M059J (cell line): Measurements from ENCODE around the gene C3orf20. TPM values are rescaled to one million over a fixed set of nuclear protein-coding genes. Genes with fewer than 3 reads are reported as not detected.

Experiments
- DNase-seq: peaks from one replicate; pipeline ENCODE4 v3.0.0-alpha.2; 2012; ENCODE audit warnings: low read depth
- total RNA-seq: library from RNA; depleted of rRNA; stranded (reverse); fragments of >200 nt; shearing (Covaris generic); gene quantifications from 2 replicates; pipeline ENCODE4 v1.2.3, GENCODE V29; 2014; rRNA removed

C3orf20 gene
- not detected in 2 replicates for total RNA-seq

DNA sequence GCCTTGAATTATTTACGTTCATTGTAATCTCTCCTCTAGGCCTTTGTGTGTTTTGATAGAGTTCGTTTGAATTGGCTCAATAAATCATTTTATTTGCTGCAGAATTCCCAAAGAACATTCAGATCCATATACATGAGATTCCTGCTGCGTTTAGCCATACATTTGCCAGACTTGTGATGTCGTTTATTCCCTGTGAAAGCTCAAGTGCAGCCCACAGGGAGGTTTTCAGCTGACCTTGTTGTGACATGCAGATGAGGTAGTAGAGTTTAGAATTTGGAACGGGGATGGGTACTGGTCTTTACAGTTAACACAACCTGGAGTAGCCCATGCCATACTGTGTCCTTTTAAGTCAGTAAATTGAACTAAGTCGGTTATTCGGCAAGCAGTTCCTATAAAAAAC, at the start of gene C3orf20:
Gene C3orf20, plus strand, starts transcription at position 301 of the 400 bp plus-strand sequence. CDS start 7,573 bp downstream, outside the sequence.
- DNase-seq, result no peak

GRCh38 chr3:14625443-14625842, 49.5 kb upstream of the C3orf20 start:
- no peak for DNase-seq

DNA sequence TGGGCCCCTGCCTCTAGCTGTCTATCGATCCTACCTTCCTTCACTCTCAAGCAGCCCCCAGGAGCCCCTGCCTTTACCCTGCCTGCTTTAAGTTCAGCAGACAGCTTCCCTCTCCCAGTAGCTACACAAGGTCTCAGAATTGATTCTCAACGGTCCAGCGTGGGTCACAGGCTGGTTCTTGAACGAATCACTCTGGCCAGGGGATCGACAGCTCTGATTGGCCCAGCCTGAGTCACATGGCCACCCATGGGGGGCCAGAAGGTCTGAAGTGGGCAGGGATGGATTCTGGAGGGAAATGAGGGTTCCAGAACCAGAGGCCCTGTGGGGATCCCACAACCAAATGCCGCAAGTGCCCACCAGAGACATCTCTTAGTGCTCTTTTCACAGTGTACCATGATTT, 47.1 kb upstream of the C3orf20 start:
- DNase-seq, result no peak

GRCh38 chr3:14628406-14628805, 46.5 kb upstream of the C3orf20 start:
- no peak for DNase-seq

DNA sequence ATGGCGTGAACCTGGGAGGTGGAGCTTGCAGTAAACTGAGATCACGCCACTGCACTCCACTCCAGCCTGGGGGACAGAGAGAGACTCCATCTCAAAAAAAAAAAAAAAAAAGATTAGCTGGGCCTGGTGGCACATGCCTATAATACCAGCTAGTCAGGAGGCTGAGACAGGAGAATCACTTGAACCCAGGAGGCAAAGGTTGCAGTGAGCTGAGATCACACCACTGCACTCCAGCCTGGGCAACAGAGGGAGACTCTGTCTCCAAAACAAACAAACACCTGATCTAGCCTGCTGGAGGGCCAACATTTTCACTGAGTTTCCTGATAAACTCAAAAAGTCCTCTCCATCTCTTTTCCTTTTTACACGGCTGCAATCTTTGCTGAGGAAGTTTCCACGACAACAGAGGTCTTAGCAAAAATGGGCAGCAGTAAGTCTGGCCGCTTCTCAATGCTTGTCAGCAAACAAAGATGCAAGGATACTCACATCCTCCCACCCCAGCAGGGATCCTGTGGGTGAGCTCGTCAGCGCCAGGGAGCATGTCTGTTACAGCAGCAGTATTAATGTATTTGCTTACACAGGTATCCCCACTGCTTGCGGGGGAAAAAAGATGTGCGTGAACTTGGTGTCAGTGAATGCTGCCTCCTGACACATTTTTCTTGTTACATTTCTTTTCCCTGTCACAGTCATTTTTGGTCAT, 44.4 kb upstream of the C3orf20 start:
- DNase-seq, result no peak

DNA sequence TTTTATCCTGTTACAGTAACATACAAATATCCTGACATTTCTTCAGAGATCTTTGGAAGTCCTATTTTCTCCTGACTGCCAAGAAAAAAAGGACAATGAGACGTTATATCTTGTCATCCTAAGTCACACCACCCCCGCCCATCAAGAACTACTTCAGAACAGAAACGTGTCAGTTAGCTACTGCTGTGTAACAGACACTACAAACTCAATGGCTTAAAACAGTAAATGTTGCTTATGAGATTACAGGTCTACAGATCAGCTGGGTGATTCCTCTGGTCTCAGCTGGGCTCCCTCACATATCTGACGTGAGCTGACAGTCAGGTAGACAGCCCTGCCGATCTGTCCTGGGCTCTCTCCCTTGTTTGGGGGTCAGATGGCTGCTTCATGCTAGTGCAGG, 43.8 kb upstream of the C3orf20 start:
- DNase-seq, result no peak

DNA sequence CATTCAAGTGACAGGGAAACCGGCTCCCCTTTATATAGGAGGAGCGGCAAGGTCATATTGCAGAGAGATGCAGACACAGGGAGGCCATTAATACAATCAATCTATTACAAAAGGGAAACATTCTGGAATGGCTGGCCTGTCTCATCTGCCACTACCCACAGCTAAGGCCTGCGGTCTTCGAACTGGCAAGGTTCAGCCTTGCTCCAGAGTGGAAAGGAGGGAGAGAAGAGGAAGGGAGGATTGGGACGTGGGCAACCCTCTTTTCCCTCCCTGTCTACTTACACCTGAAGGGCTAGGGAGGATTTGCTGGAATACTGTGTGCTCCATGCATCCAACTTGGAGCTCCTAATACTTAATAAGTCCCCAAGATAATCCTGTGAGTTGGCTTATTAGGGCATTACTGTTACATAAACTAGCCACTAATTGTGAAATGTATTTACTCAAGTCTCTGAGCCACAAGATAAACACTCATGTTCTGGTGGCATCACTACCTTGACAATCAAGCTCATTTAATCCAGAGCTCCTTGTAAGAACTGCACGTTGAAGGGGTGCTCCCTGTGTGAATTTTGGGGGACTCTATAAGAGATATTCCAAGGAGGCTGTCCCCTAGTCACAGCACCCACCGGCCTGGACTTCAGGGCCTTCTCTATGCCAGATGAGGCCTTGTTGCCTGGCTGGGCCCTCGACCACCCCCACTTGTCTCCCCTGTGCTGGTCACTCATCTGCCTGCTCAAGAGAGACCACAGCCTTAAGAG, 43.1 kb upstream of the C3orf20 start:
- no peak for DNase-seq

DNA sequence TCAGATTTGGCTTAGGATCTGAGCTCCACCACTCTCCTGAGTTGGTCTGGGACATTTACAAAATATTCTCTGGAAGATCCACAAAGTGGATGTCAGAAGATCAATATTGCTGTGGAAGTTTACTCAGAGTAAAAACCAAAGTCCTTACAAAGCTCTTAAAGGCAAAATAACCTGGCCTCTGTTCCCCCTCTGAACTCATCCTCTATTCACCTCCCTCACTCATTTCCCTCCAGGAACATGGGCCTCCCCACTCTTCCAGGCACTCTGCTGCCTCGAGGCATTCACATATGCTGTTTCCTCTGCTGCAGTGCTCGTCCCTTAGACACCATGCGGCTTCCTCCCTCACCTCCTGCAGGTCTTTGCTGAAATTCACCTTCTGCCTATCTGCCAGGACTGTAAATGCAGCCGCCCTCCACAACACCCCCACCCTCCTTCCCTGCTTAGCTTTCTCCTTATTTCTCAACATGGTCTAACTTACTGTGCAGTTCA, 42.5 kb upstream of the C3orf20 start:
- DNase-seq, result no peak

DNA sequence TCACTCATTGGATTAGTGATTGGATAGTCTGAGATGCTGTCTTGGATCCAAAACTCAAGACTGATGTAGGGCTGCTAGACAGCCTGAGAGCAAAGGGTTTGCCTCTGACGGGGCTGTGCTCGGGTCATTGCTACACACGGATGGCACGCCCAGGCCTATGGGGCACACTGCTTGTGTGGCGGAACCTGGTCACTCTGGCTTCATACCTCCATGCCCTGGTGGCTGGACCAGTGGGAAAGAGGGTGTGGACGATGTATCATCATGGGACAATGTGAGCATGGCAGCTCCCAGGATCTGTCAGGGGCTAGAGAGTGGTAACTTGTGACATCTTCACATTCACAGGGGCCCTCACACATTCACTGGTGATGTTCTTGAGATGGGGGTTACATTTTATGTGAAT, 41.5 kb upstream of the C3orf20 start:
- no peak for DNase-seq

GRCh38 chr3:14633819-14634424, 41.0 kb upstream of the C3orf20 start:
- peak; percentile 39 for DNase-seq

GRCh38 chr3:14634763-14635400, 40.1 kb upstream of the C3orf20 start:
- DNase-seq, result peak; percentile 19

DNA sequence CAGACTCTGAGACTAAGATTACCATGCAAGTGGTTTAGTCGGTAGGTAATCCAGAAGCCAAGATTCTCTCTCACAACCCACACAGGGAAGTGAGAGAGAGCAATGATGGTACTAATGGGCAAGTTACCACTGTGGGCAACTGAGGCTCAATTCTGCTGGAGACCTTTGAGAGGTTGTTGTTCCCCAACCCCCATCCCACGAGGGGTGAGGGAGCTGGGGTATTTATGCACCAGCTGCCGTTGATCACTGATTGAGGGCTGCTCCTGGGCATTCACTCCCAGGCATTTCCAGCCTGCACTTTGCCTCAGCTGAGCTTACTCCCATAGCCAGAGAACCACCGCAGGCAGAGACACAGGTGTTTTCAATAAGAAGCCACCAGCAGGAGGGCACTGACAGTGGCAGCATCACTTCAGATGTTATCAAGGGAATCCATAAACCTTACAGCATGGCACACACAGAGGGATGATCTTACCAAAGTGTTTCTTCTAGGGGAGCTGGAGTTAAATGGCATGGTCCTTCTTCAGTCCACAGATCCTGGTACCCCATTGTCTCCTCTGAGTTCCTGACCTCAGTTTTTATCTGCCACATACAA, 38.3 kb upstream of the C3orf20 start:
- DNase-seq, result no peak

DNA sequence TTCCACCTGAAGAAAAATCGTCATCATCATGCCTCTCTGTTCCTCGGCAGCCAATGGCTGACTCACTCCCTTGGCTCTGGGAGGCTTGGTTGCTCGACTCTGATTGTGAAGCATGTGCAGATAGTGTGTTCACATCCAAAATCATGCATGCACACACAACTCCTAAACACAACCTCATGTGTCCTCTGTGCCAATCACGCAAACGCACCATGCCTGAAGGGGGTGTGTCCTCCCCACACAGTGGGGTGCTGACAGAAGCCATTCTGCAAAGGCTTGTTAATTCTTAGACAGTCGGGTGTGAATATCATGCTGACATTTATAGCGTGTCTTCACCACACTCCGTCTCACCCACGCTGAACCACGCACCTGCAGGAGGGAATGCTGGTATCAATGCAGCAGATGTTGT, 34.8 kb upstream of the C3orf20 start:
- DNase-seq, result peak; percentile 37

GRCh38 chr3:14640734-14641133, 34.2 kb upstream of the C3orf20 start:
- DNase-seq, result peak; percentile 37

DNA sequence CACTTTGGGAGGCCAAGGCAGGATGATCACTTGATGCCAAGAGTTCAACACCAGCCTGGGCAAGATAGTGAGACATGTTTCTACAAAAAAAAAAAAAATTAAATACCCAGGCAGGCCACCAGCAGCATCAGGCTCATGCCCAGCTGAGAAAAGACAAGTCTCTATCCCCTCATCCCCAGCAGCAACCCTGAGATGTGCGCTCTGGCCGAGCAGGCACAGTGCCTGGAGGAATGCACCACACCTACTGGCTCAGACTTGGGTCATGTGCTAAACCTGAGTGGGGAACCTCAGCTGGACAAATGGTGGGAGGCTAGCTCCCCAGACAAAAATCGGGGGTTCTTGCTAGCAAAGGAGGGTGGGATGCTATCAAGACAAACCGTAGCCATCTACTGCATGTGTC, 33.6 kb upstream of the C3orf20 start:
- DNase-seq, result no peak

DNA sequence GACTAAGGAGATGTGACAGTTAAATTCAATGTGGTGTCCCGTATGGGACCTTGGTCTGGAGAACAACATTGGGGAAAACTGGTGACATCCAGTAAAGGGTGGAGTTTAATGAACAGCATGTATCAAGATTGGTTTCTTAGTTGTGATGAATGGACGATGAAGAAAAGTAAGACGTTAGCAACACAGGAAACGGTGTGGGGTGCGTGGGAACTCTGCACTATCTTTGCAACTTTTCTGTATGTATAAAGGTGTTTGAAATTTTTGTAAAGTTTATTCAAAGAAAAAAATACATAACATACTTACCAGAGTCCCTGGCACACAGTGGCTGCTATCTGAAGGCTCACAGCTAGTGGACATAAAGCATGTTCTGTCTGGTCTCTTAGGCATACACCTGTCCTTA, 29.5 kb upstream of the C3orf20 start:
- DNase-seq, result no peak

GRCh38 chr3:14646131-14646573, 28.8 kb upstream of the C3orf20 start:
- no peak for DNase-seq

GRCh38 chr3:14646589-14647413, 28.1 kb upstream of the C3orf20 start:
- DNase-seq, result no peak

- DNase-seq, result no peak
These were observed 26.7 kb upstream of the C3orf20 start for GRCh38 chr3:14647976-14648955.

DNA sequence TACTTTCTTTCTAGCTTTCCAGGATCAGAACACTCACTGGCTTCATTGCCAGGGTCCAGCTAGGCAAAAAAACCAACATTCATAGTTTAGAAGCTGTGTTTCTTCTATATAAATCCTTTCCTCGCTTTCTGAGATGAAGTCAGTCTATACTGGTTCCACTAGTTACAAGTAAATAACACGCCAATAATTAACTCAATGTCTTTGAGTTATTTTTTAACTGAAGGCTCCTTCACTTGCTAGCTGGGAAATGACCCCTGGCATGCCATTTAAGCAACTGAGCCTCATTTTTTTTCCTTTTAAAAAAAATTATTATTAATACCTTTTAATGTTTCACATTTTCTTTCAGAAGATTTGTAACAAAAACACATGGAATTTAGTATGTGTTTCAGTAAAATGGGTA, 25.5 kb upstream of the C3orf20 start:
- no peak for DNase-seq
